Measurements from ENCODE around the gene TSPAN14.

DNA sequence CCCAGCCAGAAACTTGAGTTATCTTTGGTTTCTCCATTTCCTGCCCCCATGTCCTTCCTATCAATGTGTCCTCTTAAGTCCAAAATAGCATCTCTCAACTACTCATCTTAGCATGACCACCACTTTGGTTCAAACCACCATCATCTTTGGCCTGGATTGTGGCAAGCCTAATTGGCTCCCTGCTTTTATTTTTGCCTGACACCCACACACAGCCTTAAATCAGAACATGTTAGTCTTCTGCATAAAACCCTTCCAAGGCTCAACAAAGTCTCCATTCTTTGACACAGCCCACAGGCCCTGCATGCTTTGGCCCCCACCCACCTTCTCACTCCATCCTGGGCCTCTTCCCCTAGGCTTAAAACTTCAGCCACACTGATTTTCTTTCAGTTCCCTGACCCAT lies 2.0 kb upstream of the TSPAN14 start:
- TF ChIP-seq, protein P1, sequence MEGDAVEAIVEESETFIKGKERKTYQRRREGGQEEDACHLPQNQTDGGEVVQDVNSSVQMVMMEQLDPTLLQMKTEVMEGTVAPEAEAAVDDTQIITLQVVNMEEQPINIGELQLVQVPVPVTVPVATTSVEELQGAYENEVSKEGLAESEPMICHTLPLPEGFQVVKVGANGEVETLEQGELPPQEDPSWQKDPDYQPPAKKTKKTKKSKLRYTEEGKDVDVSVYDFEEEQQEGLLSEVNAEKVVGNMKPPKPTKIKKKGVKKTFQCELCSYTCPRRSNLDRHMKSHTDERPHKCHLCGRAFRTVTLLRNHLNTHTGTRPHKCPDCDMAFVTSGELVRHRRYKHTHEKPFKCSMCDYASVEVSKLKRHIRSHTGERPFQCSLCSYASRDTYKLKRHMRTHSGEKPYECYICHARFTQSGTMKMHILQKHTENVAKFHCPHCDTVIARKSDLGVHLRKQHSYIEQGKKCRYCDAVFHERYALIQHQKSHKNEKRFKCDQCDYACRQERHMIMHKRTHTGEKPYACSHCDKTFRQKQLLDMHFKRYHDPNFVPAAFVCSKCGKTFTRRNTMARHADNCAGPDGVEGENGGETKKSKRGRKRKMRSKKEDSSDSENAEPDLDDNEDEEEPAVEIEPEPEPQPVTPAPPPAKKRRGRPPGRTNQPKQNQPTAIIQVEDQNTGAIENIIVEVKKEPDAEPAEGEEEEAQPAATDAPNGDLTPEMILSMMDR (conservative IDR thresholded peaks at IDR 0.05; ENCODE audit: low read length), result no peak
- no peak for TF ChIP-seq EZH2phosphoT487 (IDR thresholded peaks at IDR 0.05; ENCODE audit: borderline replicate concordance, low read depth, low read length)
